GM18909 (cell line): ENCODE results near the gene LSM2.
A peak's percentile ranks its signal among the peaks of the same experiment; 100 is the strongest.
"Not testable (repeated sequence)": the region's sequence is repeated elsewhere in the genome, so short reads cannot be mapped to it uniquely, and the experiment has no call there.

Experiments
- ATAC-seq: cut with Tn5 transposase; IDR thresholded peaks from one replicate; pipeline ENCODE4 v1.9.1; 2021; ENCODE audit warnings: mild to moderate bottlenecking; ENCODE audit not compliant: unreplicated experiment, poor library complexity

The LSM2 gene

DNA sequence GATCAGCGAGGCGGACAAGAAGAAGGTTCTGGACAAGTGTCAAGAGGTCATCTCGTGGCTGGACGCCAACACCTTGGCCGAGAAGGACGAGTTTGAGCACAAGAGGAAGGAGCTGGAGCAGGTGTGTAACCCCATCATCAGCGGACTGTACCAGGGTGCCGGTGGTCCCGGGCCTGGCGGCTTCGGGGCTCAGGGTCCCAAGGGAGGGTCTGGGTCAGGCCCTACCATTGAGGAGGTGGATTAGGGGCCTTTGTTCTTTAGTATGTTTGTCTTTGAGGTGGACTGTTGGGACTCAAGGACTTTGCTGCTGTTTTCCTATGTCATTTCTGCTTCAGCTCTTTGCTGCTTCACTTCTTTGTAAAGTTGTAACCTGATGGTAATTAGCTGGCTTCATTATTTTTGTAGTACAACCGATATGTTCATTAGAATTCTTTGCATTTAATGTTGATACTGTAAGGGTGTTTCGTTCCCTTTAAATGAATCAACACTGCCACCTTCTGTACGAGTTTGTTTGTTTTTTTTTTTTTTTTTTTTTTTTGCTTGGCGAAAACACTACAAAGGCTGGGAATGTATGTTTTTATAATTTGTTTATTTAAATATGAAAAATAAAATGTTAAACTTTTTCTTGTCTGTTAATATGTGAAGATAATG lies 23.0 kb upstream of the LSM2 start:
- no peak for ATAC-seq

DNA sequence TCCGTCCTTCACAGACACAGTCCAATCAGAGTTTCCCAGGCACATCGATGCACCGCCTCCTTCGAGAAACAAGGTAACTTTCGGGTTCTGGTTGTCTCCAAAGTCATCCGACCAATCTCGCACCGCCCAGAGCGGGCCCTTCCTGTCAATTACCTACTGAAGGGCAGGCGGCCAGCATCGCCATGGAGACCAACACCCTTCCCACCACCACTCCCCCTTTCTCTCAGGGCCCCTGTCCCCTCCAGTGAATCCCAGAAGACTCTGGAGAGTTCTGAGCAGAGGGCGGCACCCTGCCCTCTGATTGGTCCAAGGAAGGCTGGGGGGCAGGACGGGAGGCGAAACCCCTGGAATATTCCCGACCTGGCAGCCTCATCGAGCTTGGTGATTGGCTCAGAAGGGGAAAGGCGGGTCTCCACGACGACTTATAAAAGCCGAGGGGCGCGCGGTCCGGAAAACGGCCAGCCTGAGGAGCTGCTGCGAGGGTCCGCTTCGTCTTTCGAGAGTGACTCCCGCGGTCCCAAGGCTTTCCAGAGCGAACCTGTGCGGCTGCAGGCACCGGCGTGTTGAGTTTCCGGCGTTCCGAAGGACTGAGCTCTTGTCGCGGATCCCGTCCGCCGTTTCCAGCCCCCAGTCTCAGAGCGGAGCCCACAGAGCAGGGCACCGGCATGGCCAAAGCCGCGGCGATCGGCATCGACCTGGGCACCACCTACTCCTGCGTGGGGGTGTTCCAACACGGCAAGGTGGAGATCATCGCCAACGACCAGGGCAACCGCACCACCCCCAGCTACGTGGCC lies 20.7 kb upstream of the LSM2 start, which contains the start of gene HSPA1B:
TSS of gene HSPA1B (plus strand) at position 453 of the 794 bp plus-strand sequence. CDS start at position 666, 213 bp downstream.
- ATAC-seq: peak; percentile 74

DNA sequence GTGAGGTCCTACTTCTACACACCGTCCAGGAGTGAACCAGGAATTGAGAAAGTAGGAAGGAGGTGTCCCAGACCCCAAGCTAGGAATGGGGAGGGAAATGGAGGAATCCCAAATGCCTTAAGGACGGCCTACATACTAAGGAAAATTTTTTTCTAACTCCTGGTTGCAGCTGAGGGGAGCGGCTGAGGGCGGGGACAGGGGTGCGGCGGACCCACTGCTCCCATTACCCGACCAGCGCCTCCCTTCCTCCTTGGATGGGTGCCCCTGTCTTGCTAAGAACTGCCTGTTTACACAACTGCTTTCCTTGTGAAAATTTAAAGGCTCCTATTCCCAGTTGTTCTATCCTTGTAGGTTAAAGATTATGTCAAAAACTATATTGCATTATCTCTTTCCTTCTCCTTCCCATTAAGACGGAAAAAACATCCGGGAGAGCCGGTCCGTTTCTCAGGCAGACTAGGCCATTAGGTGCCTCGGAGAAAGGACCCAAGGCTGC lies 20.1 kb upstream of the LSM2 start:
- peak; percentile 21 for ATAC-seq

DNA sequence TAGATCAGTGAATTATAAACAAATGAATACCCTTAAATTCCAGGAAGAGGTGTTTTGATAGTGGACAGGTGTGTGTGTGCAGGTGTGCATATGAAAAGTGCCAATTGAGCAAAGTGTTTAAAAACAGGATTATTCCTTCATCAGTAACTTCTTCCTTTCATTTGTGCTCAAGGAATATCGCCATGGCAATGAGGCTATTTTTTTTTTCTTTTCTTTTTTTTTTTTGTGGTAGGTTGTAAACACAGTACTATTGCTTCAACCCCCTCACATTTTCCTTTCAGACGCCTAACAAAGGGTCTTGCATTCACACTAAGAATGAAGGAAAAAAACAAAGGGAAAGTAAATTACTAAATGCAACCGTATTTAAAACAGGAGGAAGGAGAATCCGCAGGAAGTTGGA lies 18.8 kb upstream of the LSM2 start:
- no peak for ATAC-seq

DNA sequence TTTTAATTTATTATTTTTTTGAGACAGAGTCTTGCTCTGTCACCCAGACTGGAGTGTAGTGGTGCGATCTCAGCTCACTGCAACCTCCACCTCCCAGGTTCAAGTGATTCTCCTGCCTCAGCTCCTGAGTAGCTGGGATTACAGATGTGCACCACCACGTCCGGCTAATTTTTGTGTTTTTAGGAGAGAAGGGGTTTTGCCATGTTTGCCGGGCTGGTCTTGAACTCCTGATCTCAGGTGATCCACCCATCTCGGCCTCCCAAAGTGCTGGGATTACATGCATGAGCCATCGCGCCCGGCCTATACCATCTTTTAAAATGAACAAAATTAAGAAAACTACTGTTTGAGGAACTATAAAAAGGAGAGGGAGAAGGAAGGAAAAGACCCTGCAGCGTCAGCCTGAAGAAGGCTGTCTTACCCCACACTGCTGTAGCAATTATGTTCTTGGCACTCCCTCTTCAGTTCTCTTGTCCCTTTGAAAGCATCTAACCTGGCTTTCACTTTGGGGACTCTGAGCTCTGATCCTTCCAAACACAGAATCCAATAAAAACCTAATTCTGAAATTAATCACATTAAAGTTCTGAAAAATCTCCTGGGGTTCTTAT lies 16.9 kb upstream of the LSM2 start:
- ATAC-seq: not testable (repeated sequence)

DNA sequence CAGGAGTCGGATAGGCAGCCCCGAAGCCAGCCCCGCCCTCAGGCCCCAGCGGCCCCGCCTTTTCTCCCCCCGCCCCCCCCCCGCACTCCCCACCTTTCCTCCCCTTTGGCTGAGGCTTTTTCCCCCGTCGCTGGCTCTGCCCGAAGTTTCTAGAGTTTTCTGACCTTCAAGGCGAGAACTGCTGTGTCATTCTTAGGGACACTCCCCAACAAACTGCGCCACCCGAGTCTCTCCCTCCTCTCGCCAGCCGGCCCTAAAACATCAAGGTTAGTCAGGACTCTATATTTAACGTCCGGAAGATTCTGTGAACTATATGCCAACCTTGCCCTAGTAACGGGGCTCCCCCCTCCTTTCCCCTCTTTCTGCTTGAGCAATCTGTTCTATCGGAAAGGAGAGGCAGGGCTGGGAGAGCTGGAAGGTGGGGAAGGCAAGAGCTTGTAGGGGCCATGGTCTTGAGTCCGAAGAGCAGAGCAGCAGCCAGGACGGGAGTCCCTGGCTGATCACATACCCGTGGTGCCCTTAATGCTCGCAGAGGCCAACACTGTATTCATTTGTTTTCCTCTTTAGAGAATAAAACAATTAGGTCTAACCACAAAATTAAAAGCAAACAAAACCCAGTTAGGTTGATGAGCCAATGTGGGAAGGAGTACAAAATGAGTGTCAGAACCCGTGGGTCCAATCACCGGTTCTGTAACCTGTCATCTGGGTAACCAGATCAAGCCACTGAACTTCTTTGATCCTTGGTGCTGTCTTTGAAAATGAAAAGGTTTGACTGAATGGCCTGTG lies 15.5 kb upstream of the LSM2 start:
- peak; percentile 33 for ATAC-seq

DNA sequence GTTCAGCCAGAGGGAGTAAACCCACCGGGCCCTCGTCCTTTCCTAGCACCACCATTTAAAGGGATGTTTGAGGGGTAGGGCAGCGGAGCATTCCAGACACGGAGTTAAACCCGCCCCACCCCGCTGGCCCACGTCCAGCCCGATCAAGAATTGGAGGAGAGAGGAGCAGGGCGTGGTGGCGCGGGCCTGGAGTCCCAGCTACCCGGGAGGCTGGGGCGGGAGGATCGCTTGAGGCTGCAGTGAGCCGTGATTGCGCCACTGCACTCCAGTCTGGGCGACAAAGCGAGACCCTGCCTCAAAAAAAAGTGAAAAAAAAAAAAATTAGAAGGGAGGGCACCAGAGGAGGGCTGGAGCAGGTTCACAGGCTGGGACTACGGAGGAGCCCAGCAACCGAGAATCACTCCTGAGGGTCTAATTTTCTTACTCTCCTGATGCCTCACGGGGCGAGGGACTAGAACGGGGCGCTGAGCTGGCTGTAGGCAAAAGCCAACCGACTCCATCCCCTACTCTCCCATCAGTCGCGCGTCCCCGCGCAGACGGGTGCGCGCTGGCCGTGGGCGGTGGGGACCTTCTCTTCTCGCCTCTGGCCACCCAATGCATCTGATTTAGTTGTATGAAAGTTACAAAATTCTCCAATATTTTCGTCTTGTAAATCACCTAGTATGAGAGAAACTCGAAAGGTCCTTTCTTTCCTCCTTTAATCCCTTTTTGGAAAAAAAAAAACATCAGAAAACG lies 14.7 kb upstream of the LSM2 start:
- ATAC-seq: peak; percentile 48

DNA sequence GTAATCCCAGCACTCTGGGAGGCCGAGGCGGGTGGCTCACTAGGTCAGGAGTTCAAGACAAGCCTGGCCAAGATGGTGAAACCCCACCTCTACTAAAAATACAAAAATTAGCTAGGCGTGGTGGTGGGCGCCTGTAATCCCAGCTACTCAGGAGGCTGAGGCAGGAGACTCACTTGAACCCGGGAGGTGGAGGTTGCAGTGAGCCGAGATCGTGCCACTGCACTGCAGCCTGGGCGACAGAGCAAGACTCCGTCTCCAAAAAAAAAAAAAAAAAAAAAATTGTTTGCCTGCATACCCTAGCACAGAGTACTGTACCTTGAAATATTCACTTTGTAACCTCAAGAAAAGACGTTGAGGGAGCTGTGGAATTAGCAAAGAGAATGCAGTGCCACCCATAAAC lies 13.6 kb upstream of the LSM2 start:
- not testable (repeated sequence) for ATAC-seq

DNA sequence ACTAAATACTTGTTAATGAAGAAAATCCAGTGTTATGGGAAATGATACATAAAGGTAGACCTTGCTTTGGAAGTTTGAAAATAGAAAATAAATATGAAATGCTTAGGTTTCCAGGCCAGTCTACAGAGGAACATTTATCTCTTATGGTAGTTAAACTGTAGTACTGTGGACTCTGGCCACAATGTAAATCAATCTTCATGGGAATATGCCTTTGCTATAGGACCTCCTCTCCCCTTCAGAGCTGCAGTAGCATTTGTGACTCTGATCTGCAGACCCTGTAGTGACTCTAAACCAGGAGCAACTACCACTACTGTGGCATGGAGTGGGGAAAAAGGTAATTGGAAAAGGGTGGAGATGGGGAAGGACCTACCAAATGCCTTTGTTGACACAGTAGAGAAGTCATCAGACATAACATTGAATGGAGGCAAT lies 13.1 kb upstream of the LSM2 start:
- no peak for ATAC-seq

DNA sequence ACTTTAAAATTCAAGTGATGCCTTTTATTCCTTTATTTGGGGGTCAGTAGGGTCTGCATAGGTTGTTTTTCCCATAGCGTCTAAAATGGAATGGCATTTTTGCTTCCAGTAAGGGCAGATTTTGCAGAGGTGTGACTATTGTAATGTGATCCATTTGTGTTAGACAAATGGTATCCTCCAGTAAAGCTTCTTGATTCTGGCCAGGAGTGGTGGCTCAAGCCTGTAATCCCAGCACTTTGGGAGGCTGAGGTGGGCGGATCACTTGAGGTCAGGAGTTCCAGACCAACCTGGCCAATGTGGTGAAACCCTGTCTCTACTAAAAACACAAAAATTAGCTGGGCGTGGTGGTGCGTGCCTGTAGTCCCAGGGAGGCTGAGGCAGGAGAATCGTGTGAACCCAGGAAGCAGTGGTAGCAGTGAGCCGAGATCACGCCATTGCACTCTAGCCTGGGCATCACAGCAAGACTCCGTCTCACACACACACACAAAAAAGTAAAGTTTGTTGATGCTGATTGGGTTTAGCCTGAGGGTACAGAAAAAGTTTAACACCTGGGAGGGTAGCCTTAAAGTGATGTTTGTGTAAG lies 11.3 kb upstream of the LSM2 start:
- ATAC-seq: not testable (repeated sequence)

DNA sequence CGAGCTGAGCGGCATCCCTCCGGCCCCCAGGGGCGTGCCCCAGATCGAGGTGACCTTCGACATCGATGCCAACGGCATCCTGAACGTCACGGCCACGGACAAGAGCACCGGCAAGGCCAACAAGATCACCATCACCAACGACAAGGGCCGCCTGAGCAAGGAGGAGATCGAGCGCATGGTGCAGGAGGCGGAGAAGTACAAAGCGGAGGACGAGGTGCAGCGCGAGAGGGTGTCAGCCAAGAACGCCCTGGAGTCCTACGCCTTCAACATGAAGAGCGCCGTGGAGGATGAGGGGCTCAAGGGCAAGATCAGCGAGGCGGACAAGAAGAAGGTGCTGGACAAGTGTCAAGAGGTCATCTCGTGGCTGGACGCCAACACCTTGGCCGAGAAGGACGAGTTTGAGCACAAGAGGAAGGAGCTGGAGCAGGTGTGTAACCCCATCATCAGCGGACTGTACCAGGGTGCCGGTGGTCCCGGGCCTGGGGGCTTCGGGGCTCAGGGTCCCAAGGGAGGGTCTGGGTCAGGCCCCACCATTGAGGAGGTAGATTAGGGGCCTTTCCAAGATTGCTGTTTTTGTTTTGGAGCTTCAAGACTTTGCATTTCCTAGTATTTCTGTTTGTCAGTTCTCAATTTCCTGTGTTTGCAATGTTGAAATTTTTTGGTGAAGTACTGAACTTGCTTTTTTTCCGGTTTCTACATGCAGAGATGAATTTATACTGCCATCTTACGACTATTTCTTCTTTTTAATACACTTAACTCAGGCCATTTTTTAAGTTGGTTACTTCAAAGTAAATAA lies 10.6 kb upstream of the LSM2 start:
- ATAC-seq: not testable (repeated sequence)

DNA sequence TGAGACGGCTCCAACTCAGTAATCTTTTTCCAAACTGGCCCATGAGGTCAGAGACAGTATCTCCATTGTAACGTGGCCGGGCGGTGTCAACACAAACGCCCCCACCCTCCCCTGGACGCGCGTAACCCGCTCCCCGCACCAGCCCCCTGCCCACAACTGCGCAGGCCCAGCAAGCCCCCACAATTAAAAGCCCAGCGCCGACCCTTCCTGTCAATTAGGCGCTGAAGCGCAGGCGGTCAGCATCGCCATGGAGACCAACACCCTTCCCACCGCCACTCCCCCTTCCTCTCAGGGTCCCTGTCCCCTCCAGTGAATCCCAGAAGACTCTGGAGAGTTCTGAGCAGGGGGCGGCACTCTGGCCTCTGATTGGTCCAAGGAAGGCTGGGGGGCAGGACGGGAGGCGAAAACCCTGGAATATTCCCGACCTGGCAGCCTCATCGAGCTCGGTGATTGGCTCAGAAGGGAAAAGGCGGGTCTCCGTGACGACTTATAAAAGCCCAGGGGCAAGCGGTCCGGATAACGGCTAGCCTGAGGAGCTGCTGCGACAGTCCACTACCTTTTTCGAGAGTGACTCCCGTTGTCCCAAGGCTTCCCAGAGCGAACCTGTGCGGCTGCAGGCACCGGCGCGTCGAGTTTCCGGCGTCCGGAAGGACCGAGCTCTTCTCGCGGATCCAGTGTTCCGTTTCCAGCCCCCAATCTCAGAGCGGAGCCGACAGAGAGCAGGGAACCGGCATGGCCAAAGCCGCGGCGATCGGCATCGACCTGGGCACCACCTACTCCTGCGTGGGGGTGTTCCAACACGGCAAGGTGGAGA lies 8.5 kb upstream of the LSM2 start, which contains the start of the genes HSPA1A and HSPA1L:
TSS of gene HSPA1A (plus strand) at position 519 of the 814 bp plus-strand sequence. CDS start at position 733, 214 bp downstream.
TSS of gene HSPA1L (minus strand) at position 259 of the 814 bp plus-strand sequence. CDS start 3,311 bp downstream, outside the sequence.
- ATAC-seq: peak; percentile 47

DNA sequence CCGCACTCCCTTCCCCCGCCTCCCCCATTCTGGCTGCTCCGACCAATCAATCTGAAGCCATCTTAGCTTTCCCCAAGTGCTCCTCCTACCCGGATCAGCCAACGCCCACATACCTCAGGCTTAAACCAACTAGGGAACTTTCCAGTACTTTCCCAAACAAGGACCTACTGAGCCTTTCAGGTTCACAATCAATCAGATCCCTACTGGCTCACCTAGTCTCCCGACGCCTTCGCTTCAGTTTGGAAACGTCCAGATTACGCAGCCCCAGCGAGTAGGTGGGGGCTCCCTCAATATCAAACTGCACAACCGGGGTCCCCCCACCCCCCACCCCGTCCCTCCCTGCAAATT lies 7.9 kb upstream of the LSM2 start:
- ATAC-seq: no peak

DNA sequence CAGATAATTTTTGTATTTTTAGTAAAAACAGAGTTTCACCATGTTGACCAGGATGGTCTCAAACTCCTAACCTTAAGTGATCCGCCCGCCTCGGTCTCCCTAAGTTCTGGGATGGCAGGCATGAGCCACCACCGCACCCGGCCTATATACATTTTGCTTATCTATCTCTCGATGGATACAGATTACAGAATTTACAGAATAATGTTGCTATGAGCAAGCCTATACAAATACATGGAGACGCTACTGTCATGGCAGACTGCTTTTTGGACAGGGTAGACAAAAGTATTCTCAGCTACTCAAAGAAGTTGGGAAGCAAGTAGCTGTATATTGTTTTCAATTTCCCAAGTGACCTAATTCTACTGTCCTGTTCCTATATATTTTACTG lies 6.7 kb upstream of the LSM2 start:
- no peak for ATAC-seq

DNA sequence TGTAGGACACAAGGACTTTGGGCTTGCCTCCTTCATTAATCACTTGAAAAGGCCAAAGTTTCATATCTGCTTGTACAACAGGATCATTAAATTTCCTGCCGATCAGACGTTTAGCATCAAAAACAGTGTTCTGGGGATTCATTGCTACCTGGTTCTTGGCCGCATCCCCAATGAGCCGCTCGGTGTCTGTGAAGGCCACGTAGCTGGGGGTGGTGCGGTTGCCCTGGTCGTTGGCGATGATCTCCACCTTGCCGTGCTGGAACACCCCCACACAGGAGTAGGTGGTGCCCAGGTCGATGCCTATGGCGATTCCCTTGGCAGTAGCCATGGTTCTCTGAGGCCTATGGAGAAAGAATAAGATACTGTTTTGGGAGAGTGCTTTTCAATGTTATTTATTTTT lies 4.9 kb upstream of the LSM2 start:
- no peak for ATAC-seq

DNA sequence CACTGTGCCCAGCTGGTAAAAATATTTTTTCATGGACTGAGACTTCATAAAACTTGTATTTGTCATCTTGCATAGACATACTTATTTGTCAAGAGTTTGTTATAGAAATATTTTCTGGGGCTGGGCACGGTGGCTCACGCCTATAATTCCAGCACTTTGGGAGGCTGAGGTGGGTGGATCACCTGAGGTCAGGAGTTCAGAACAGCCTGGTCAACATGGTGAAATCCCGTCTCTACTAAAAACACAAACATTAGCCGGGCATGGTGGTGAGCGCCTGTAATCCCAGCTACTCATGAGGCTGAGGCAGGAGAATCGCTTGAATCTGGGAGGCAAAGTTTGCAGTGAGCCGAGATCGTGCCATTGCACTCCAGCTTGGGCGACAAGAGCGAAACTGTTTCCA lies 1.8 kb upstream of the LSM2 start:
- ATAC-seq: not testable (repeated sequence)

DNA sequence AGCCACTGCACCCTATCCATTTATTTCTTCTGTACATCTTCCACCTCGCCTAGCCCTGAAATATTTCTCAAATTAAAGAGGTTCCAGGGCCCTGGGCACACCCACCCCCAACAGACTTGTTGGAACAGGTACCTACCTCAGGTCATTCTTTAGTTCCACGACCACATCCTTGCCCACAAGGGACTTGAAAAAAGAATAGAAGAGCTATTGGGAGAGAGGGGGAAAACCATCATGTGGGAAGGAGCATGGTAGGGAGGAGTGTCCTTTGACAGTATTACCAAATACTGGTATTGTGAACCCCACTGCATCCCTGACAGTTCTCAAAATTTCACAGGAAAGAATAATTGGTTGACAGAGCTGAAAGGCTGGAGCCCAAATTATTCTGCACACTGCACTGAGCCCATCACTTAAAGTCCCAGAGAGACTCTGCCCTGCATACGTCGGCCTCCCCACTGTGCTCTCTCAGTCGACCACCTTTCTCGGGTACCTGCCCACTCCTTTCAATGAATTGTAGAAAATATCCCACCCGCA lies 762 bp downstream of the LSM2 start:
- no peak for ATAC-seq
